Activated T-cell treated with anti-CD3 and anti-CD28 coated beads, Interleukin-2, amount 50 U/mL, for 1 hour (primary cell): ENCODE data around the gene TMEM167B.
"Not testable (repeated sequence)": the region's sequence is repeated elsewhere in the genome, so short reads cannot be mapped to it uniquely, and the experiment has no call there.

Experiments
- DNase-seq: peaks from one replicate; pipeline ENCODE4 v3.0.0-alpha.2; 2020

Gene TMEM167B

GRCh38 chr1:109090196-109091077 is at the start of gene TMEM167B:
TMEM167B (plus strand) TSS chr1:109090764; CDS start chr1:109090873, 109 bp downstream.
- peak; percentile 84 for DNase-seq

GRCh38 chr1:109040989-109041620 is 49.5 kb upstream of the TMEM167B start:
- no peak for DNase-seq

- DNase-seq, result peak; percentile 94
Observed at GRCh38 chr1:109041621-109042468, 48.7 kb upstream of the TMEM167B start, which contains the start of gene WDR47. WDR47 (minus strand) TSS chr1:109042102; CDS start chr1:109023512, 18,590 bp downstream.

GRCh38 chr1:109045595-109045994 is 45.0 kb upstream of the TMEM167B start:
- DNase-seq, result no peak

GRCh38 chr1:109046671-109047070 is 43.9 kb upstream of the TMEM167B start:
- no peak for DNase-seq

GRCh38 chr1:109047339-109047738 is 43.2 kb upstream of the TMEM167B start:
- DNase-seq, result no peak

- no peak for DNase-seq
Observed at GRCh38 chr1:109048335-109048734, 42.2 kb upstream of the TMEM167B start.

- no peak for DNase-seq
Observed at GRCh38 chr1:109050228-109050995, 40.2 kb upstream of the TMEM167B start.

GRCh38 chr1:109052145-109052544 is 38.4 kb upstream of the TMEM167B start:
- not testable (repeated sequence) for DNase-seq

- DNase-seq, result no peak
Observed at GRCh38 chr1:109056064-109056463, 34.5 kb upstream of the TMEM167B start.

GRCh38 chr1:109059026-109059425 is 31.5 kb upstream of the TMEM167B start:
- DNase-seq, result no peak

GRCh38 chr1:109060707-109061106 is 29.9 kb upstream of the TMEM167B start:
- no peak for DNase-seq

- DNase-seq, result no peak
Observed at GRCh38 chr1:109061183-109061582, 29.4 kb upstream of the TMEM167B start.

- no peak for DNase-seq
Observed at GRCh38 chr1:109065137-109065536, 25.4 kb upstream of the TMEM167B start.

GRCh38 chr1:109067883-109068282 is 22.7 kb upstream of the TMEM167B start:
- no peak for DNase-seq

GRCh38 chr1:109069294-109069693 is 21.3 kb upstream of the TMEM167B start:
- no peak for DNase-seq

- peak; percentile 84 for DNase-seq
Observed at GRCh38 chr1:109075531-109076490, 14.8 kb upstream of the TMEM167B start, which contains the start of gene TAF13. TAF13 (minus strand) TSS chr1:109076003; CDS start chr1:109075947, 56 bp downstream.

GRCh38 chr1:109078317-109078716 is 12.2 kb upstream of the TMEM167B start:
- DNase-seq, result no peak

GRCh38 chr1:109079240-109079622 is 11.3 kb upstream of the TMEM167B start:
- DNase-seq, result no peak

GRCh38 chr1:109080441-109081082 is 10.0 kb upstream of the TMEM167B start:
- no peak for DNase-seq
